Neural progenitor cell (in vitro differentiated cells): ENCODE results near the gene KDM7A. TPM values are rescaled to one million over a fixed set of nuclear protein-coding genes. Genes with fewer than 3 reads are reported as not detected.

Experiments used
- DNase-seq: peaks from one replicate; pipeline ENCODE4 v3.0.0-alpha.2; 2016; ENCODE audit warnings: low spot score
- H2AFZ ChIP-seq: fragments of 200-600 bp; sonication (generic); replicated peaks from 2 replicates; pipeline ENCODE4 v1.6.1; 2016; ENCODE audit warnings: antibody characterized with exemption
- H3F3A ChIP-seq: fragments of 200-600 bp; sonication (generic); 2 replicates; pipeline ENCODE4 v1.6.1; 2016; ENCODE audit warnings: antibody characterized with exemption, low read depth
- H3K27ac ChIP-seq: fragments of 200-600 bp; sonication (generic); 2 replicates; pipeline ENCODE4 v1.5.1; 2016; ENCODE audit warnings: mild to moderate bottlenecking
- H3K27me3 ChIP-seq: fragments of 200-600 bp; sonication (generic); 2 replicates; pipeline ENCODE4 v1.6.1; 2016; ENCODE audit warnings: mild to moderate bottlenecking, moderate library complexity
- H3K36me3 ChIP-seq: fragments of 200-600 bp; sonication (generic); 2 replicates; pipeline ENCODE4 v1.5.1; 2016
- H3K4me1 ChIP-seq: fragments of 200-600 bp; sonication (generic); 2 replicates; pipeline ENCODE4 v1.6.1; 2016; ENCODE audit warnings: mixed run types
- H3K4me2 ChIP-seq: fragments of 200-600 bp; sonication (generic); 2 replicates; pipeline ENCODE4 v1.6.1; 2016
- H3K4me3 ChIP-seq: fragments of 200-600 bp; sonication (generic); 2 replicates; pipeline ENCODE4 v1.5.1; 2016
- H3K79me2 ChIP-seq: fragments of 200-600 bp; sonication (generic); 2 replicates; pipeline ENCODE4 v1.6.1; 2016; ENCODE audit warnings: low read depth
- H3K9ac ChIP-seq: fragments of 200-600 bp; sonication (generic); 2 replicates; pipeline ENCODE4 v1.6.1; 2016
- H3K9me3 ChIP-seq: fragments of 200-600 bp; sonication (generic); 2 replicates; pipeline ENCODE4 v1.5.1; 2016; ENCODE audit warnings: low read depth
- H4K20me1 ChIP-seq: fragments of 200-600 bp; sonication (generic); 2 replicates; pipeline ENCODE4 v1.6.1; 2016; ENCODE audit warnings: low read depth
- H3K27ac Mint-ChIP-seq: 3 replicates; pipeline ENCODE4 v1.8.0; 2021; ENCODE audit warnings: mixed read lengths
- H3K27me3 Mint-ChIP-seq: 2 replicates; pipeline ENCODE4 v1.8.0; 2022; ENCODE audit warnings: low read depth, mild to moderate bottlenecking, inconsistent platforms, moderate library complexity, mixed read lengths; ENCODE audit not compliant: insufficient read depth
- H3K36me3 Mint-ChIP-seq: 3 replicates; pipeline ENCODE4 v1.8.0; 2021; ENCODE audit warnings: mixed read lengths
- H3K4me1 Mint-ChIP-seq: 3 replicates; pipeline ENCODE4 v1.8.0; 2021; ENCODE audit warnings: mixed read lengths
- H3K4me3 Mint-ChIP-seq: 3 replicates; pipeline ENCODE4 v1.8.0; 2021; ENCODE audit warnings: mild to moderate bottlenecking, moderate library complexity, mixed read lengths
- H3K9me3 Mint-ChIP-seq: 3 replicates; pipeline ENCODE4 v1.8.0; 2020; ENCODE audit warnings: mixed read lengths
- CTCF ChIP-seq: fragments of 200-600 bp; sonication (generic); IDR thresholded peaks from 2 replicates; pipeline ENCODE4 v1.5.1; 2017; ENCODE audit warnings: antibody characterized with exemption, mild to moderate bottlenecking
- EZH2 ChIP-seq: fragments of 200-600 bp; sonication (generic); IDR thresholded peaks from 2 replicates; pipeline ENCODE4 v1.6.1; 2017; ENCODE audit warnings: antibody characterized with exemption, mild to moderate bottlenecking, moderate library complexity
- EZH2phosphoT487 ChIP-seq: fragments of 200-600 bp; sonication (generic); IDR thresholded peaks from 2 replicates; pipeline ENCODE4 v1.6.1; 2017; ENCODE audit warnings: antibody characterized with exemption
- total RNA-seq: library from RNA; depleted of rRNA; stranded (reverse); fragments of >200 nt; gene quantifications from 2 replicates; pipeline ENCODE4 v1.2.3, GENCODE V29; 2015; ENCODE audit warnings: low replicate concordance

The KDM7A gene
- total RNA-seq, 1 donor from 2014 or later = 13.6 TPM

- H3K4me1 ChIP-seq = no peaks in the 10 kb centered on the region
- no peak for DNase-seq
Measured at GRCh38 chr7:140223515-140224221, 46.9 kb upstream of the KDM7A start.

GRCh38 chr7:140222814-140223213 lies 46.0 kb upstream of the KDM7A start:
- Mint-ChIP-seq H3K4me1 (peaks cover 7% of the 10 kb centered on the region), H3K4me3 (no peak overlapping the region), H3K36me3 (no peaks in the 10 kb centered on the region), H3K9me3 (no peaks in the 10 kb centered on the region), H3K27ac (no peak overlapping the region), H3K27me3 (peaks cover 4% of the 10 kb centered on the region)
- Histone ChIP-seq H3K4me3 (no peak overlapping the region), H2AFZ (no peak overlapping the region), H4K20me1 (no peaks in the 10 kb centered on the region), H3K27ac (no peak overlapping the region), H3F3A (no peaks in the 10 kb centered on the region), H3K4me2 (no peak overlapping the region), H3K9me3 (no peaks in the 10 kb centered on the region), H3K9ac (no peak overlapping the region), H3K4me1 (no peaks in the 10 kb centered on the region), H3K79me2 (no peaks in the 10 kb centered on the region), H3K36me3 (no peaks in the 10 kb centered on the region), H3K27me3 (peaks cover 5% of the 10 kb centered on the region)
- TF ChIP-seq EZH2phosphoT487 (no peak), EZH2 (no peak), CTCF (no peak)
- DNase-seq = no peak

More at GRCh38 chr7:140223515-140224221, 46.9 kb upstream of the KDM7A start:
- no peaks in the 10 kb centered on the region for H3K79me2 ChIP-seq
- H4K20me1 ChIP-seq = no peaks in the 10 kb centered on the region
- Mint-ChIP-seq H3K27me3 (peaks cover 8% of the 10 kb centered on the region), H3K36me3 (no peaks in the 10 kb centered on the region), H3K4me3 (no peak overlapping the region), H3K4me1 (peaks cover 7% of the 10 kb centered on the region), H3K27ac (no peak overlapping the region), H3K9me3 (no peaks in the 10 kb centered on the region)
- peak overlapping the region; percentile 73 for H2AFZ ChIP-seq
- H3F3A ChIP-seq = no peaks in the 10 kb centered on the region
- H3K36me3 ChIP-seq = no peaks in the 10 kb centered on the region
- no peak for TF ChIP-seq EZH2phosphoT487
- no peak for TF ChIP-seq CTCF
- TF ChIP-seq EZH2 = no peak
- H3K27ac ChIP-seq = no peak overlapping the region
- H3K9me3 ChIP-seq = no peaks in the 10 kb centered on the region
- H3K4me2 ChIP-seq = no peak overlapping the region
- peaks cover 14% of the 10 kb centered on the region for H3K27me3 ChIP-seq
- no peak overlapping the region for H3K9ac ChIP-seq
- no peak overlapping the region for H3K4me3 ChIP-seq

- Histone ChIP-seq H3K36me3 (no peaks in the 10 kb centered on the region), H3F3A (no peaks in the 10 kb centered on the region), H3K9ac (no peak overlapping the region), H3K4me3 (no peak overlapping the region), H3K27ac (no peak overlapping the region), H3K4me2 (no peak overlapping the region), H3K79me2 (no peaks in the 10 kb centered on the region), H3K4me1 (no peaks in the 10 kb centered on the region), H3K27me3 (no peaks in the 10 kb centered on the region), H4K20me1 (no peaks in the 10 kb centered on the region), H2AFZ (no peak overlapping the region), H3K9me3 (no peaks in the 10 kb centered on the region)
- Mint-ChIP-seq H3K36me3 (no peaks in the 10 kb centered on the region), H3K27ac (no peak overlapping the region), H3K4me1 (peaks cover 7% of the 10 kb centered on the region), H3K9me3 (no peaks in the 10 kb centered on the region), H3K27me3 (no peaks in the 10 kb centered on the region), H3K4me3 (no peak overlapping the region)
- no peak for DNase-seq
- TF ChIP-seq EZH2 (no peak), CTCF (no peak)
Measured at GRCh38 chr7:140219672-140220524, 43.1 kb upstream of the KDM7A start.
